Neural crest cell (in vitro differentiated cells): ENCODE results near the gene ERICH3. TPM values are rescaled to one million over a fixed set of nuclear protein-coding genes. Genes with fewer than 3 reads are reported as not detected.

Experiments
- DNase-seq: peaks from one replicate; pipeline ENCODE4 v3.0.0; 2021; ENCODE audit warnings: low read depth, mixed read lengths, low spot score
- H3K27ac Mint-ChIP-seq: one replicate; pipeline ENCODE4 v1.8.0; 2021; ENCODE audit warnings: mild to moderate bottlenecking, mixed read lengths; ENCODE audit not compliant: unreplicated experiment
- H3K27me3 Mint-ChIP-seq: 2 replicates; pipeline ENCODE4 v1.8.0; 2021; ENCODE audit warnings: low read depth, mild to moderate bottlenecking, mixed read lengths
- H3K36me3 Mint-ChIP-seq: 2 replicates; pipeline ENCODE4 v1.8.0; 2021; ENCODE audit warnings: low read depth, mild to moderate bottlenecking, mixed read lengths
- H3K4me1 Mint-ChIP-seq: 2 replicates; pipeline ENCODE4 v1.8.0; 2021; ENCODE audit warnings: mixed read lengths
- H3K4me3 Mint-ChIP-seq: one replicate; pipeline ENCODE4 v1.8.0; 2021; ENCODE audit warnings: mild to moderate bottlenecking, mixed read lengths
- H3K9me3 Mint-ChIP-seq: 2 replicates; pipeline ENCODE4 v1.8.0; 2021; ENCODE audit warnings: mixed read lengths
- total RNA-seq: library from RNA; stranded (reverse); gene quantifications from 2 replicates; pipeline ENCODE4 v1.2.1, GENCODE V29; 2021
- TF ChIP-seq, protein P1 (sequence below): fragments of 200-600 bp; sonication (generic); conservative IDR thresholded peaks from 2 replicates; pipeline ENCODE4 v1.5.0; 2021; ENCODE audit warnings: antibody characterized with exemption, mild to moderate bottlenecking

ERICH3 gene
- total RNA-seq, 1 donor from 2014 or later: not detected

DNA sequence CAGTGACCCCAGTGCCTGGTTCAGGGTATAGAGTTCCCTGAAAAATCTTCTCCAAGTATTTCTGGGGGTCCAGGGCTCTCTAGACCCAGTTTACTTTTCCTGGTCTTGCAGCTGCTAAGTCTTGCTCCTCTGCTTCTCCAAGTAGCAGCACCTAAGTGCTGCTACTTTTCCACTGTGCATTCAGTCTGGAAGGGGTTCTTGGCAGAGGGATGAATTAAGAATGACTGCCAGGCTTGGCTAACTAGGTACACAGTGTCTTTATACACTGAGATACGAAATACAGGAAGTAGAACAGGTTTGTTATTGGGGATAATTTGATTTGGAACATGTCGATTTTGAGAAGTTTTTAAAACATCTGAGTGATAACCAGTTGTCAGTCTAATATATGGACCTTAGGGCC is 24.2 kb upstream of the ERICH3 start:
- TF ChIP-seq, protein P1, sequence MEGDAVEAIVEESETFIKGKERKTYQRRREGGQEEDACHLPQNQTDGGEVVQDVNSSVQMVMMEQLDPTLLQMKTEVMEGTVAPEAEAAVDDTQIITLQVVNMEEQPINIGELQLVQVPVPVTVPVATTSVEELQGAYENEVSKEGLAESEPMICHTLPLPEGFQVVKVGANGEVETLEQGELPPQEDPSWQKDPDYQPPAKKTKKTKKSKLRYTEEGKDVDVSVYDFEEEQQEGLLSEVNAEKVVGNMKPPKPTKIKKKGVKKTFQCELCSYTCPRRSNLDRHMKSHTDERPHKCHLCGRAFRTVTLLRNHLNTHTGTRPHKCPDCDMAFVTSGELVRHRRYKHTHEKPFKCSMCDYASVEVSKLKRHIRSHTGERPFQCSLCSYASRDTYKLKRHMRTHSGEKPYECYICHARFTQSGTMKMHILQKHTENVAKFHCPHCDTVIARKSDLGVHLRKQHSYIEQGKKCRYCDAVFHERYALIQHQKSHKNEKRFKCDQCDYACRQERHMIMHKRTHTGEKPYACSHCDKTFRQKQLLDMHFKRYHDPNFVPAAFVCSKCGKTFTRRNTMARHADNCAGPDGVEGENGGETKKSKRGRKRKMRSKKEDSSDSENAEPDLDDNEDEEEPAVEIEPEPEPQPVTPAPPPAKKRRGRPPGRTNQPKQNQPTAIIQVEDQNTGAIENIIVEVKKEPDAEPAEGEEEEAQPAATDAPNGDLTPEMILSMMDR: no peak
- Mint-ChIP-seq H3K4me1 (peaks cover 5% of the 10 kb centered on the region), H3K27me3 (no peaks in the 10 kb centered on the region), H3K27ac (no peak overlapping the region), H3K36me3 (no peaks in the 10 kb centered on the region), H3K4me3 (no peak overlapping the region), H3K9me3 (no peaks in the 10 kb centered on the region)
- DNase-seq: no peak

- TF ChIP-seq, protein P1: no peak
- Mint-ChIP-seq H3K4me1 (peaks cover 12% of the 10 kb centered on the region), H3K27me3 (no peaks in the 10 kb centered on the region), H3K9me3 (no peaks in the 10 kb centered on the region), H3K4me3 (no peak overlapping the region), H3K27ac (no peak overlapping the region), H3K36me3 (no peaks in the 10 kb centered on the region)
- DNase-seq: no peak
These were observed 19.9 kb upstream of the ERICH3 start for GRCh38 chr1:74693473-74693872.

DNA sequence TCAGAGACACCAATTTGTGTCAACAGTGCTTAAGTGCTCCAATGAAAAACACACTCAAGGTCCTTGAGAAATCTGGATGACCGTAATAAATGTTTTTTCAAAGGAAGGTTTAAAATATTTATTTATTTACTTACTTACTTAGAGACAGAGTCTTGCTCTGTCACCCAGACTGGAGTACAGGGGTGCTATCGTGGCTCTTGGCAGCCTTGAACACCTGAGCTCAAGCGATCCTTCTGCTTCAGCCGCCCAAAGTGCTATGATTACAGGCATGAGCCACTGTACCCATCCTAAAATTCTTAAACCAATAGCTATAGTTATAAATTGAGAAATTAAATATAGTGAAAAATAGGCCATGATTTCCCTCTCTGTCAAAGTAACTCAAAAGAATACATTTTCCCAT is 17.3 kb upstream of the ERICH3 start:
- TF ChIP-seq, protein P1: no peak
- Mint-ChIP-seq H3K36me3 (no peaks in the 10 kb centered on the region), H3K4me3 (no peak overlapping the region), H3K4me1 (peaks cover 12% of the 10 kb centered on the region), H3K27ac (no peak overlapping the region), H3K9me3 (no peaks in the 10 kb centered on the region), H3K27me3 (no peaks in the 10 kb centered on the region)
- no peak for DNase-seq

DNA sequence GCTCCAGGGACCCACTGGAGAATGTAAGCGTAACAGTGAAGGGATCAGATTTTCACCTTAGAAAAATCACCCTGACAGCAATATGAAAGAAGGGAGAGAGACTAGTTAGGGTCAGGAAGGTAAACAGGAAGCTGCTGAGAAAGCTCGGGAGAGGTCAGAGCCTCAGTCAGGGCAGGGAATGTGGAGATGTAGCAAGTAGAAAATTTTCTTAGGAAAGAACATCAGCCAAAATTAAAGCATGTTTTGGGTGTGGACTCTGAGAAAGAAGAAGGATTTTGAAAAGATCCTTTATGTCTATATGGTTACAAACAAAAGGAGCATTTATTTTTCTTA is 16.7 kb upstream of the ERICH3 start:
- H3K36me3 Mint-ChIP-seq: no peaks in the 10 kb centered on the region
- H3K9me3 Mint-ChIP-seq: no peaks in the 10 kb centered on the region
- no peak for DNase-seq
- H3K4me1 Mint-ChIP-seq: peaks cover 12% of the 10 kb centered on the region
- TF ChIP-seq, protein P1: no peak
- H3K27me3 Mint-ChIP-seq: no peaks in the 10 kb centered on the region
- no peak overlapping the region for H3K4me3 Mint-ChIP-seq
- H3K27ac Mint-ChIP-seq: no peak overlapping the region

DNA sequence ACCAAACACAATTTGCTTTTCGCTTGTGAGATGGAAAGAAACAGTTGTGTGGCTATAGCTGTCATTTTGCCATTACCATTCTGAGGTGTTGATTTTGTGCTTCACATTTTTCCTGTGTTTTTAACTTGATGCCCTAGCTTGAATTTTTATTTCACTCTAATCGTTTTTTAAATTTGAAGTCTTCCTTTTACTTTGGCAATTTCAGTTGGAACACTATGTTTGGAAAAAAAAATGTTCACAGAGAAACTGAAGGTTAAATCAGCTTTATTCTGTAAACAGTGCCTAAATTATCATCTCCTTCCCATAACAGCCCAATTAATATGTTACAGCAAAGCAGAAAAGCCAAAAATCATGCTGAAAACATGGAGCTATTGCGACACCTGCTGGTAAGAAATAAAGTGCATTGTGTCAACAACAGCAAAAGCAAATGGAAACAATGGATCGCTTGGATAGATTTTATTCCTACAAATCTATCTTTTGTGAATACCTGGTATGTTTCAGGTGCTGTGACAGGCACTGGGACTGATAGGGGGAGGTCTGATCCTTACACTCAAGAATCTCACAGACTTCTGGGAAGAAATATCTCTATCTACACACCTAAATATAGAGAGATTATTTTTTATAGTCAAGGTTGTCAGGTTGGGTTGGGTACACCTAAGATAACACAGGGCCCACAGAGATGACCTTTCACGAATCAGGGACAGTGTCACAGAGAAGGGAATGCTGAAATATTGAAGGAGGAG is 16.2 kb upstream of the ERICH3 start:
- Mint-ChIP-seq H3K4me3 (no peak overlapping the region), H3K4me1 (peaks cover 12% of the 10 kb centered on the region), H3K36me3 (no peaks in the 10 kb centered on the region), H3K9me3 (no peaks in the 10 kb centered on the region), H3K27me3 (no peaks in the 10 kb centered on the region), H3K27ac (no peak overlapping the region)
- peak; percentile 61 for DNase-seq
- TF ChIP-seq, protein P1: peak; percentile 90
